Activated CD8-positive, alpha-beta memory T cell treated with anti-CD3 and anti-CD28 coated beads for 36 hours (primary cell): Measurements from ENCODE around the gene HOXB4. TPM values are rescaled to one million over a fixed set of nuclear protein-coding genes. Genes with fewer than 3 reads are reported as not detected.

Experiments
- CTCF ChIA-PET: fragments of 350-600 bp; sonication (Branson Sonifier 250); formaldehyde crosslinking; loops from one replicate; lab custom pipeline; 2021; ENCODE audit warnings: antibody characterized with exemption; lab: Charles Lee
- POLR2A ChIA-PET: fragments of 350-600 bp; sonication (Branson Sonifier 250); formaldehyde crosslinking; loops from one replicate; lab custom pipeline; 2021; ENCODE audit warnings: antibody characterized with exemption; lab: Charles Lee
- total RNA-seq, 2 experiments: library from RNA; stranded (reverse); gene quantifications; one replicate each; pipeline ENCODE4 v1.2.3, GENCODE V29; 2021

The HOXB4 gene
- total RNA-seq, 2 experiments from 2014 or later = 3.3 to 3.8 TPM

GRCh38 chr17:48547808-48548522 is 30.2 kb downstream of the HOXB4 start:
- ChIA-PET POLR2A (no interaction called here), CTCF (no interaction called here)

GRCh38 chr17:48546924-48547807 is 31.0 kb downstream of the HOXB4 start:
- POLR2A ChIA-PET = interaction anchor here (0.6 kb wide), 1 partner anchor 10 kb away, joined by 3 read pairs; no protein-coding TSS in a partner anchor
- CTCF ChIA-PET = interaction anchor here (0.6 to 0.7 kb wide), 2 partner anchors 36 to 70 kb away, joined by 3 read pairs; no protein-coding TSS in a partner anchor

DNA sequence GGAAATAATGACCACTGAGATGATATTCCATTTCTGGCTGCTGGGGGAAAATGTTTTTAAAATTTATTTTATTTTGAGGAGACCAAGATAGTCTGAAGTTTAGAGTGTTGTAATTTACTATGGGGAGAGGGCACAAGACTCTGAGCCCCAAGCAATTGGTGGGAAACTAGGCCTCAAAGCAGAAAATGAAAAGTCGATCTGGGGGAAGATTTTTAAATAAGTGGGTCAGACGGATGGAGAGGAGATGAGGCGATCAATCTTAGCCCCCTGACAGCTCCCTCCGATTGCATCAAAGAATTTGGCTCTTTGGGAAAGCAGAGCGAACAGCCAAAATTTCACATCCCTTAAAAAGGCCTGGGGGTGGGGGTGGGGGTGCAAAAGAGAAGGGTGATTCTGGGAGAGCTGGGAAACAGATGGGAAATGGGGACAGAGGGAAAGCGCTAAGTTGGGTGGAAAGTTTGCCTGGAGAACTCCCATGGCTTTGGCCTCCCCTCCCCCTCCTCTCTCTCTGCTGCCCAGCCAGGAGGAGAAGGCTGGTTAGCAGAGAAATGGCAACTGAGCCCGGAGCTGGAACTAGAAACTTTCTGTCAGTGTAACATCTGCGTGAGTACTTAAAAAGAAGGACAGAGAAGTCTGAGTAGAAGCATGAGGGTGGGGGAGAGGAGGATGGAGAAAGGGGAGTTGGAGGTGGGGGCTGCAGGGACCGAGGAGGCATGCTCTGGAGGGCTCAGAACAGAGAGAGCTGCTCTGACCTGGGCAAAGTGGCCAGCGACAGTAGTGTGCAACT is 31.8 kb downstream of the HOXB4 start:
- POLR2A ChIA-PET = interaction anchor here (0.6 to 0.7 kb wide), 2 partner anchors 66 to 76 kb away, joined by 3 read pairs; no protein-coding TSS in a partner anchor
- CTCF ChIA-PET = interaction anchor here (0.6 to 0.7 kb wide), 2 partner anchors 37 to 71 kb away, joined by 3 read pairs; no protein-coding TSS in a partner anchor

DNA sequence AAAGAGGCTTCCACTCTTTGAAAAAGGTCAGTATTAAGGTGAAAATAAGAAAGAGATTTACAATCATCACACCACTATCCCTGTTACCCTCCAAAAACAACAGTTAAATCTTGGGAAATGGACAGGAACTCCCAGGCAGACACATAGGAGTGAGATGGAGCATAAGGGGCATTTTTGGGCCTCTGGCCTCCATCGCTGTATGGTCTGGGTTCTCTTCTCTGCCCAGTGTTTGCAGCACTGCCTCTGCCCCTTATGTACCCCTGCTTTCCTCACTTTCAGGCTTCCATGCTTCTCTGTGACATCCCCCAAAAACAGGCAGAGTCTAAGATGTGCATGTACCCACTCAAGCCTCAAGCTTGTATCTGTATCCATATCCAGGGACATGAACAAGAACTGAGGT is 32.6 kb downstream of the HOXB4 start:
- ChIA-PET POLR2A (no interaction called here), CTCF (no interaction called here)

DNA sequence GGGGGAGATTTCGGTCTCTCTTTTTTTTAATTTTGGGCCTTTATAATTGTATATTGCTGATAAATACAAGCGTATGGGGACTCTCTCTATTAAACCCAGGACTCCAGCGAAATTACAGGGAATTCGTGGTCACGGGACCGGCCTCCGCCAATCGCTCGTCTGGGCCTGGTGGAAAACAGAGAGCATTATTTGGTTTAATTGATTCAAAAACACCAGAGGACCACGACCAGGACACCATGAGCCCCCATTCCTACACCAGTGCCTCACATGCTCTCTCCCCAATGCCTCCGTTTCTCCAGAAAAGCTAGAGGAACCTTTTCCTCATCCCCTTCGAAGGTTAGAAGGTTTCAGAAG is 33.2 kb downstream of the HOXB4 start, which contains the start of gene HOXB2:
HOXB2 (minus strand) TSS at position 88 of the 354 bp plus-strand sequence. CDS start 198 bp downstream, outside the sequence.
- CTCF ChIA-PET = no interaction called here
- POLR2A ChIA-PET = no interaction called here

GRCh38 chr17:48544349-48545021 is 33.7 kb downstream of the HOXB4 start:
- CTCF ChIA-PET = interaction anchor here (0.7 kb wide), 1 partner anchor 33 kb away, joined by 3 read pairs; no protein-coding TSS in a partner anchor
- POLR2A ChIA-PET = interaction anchor here (0.6 kb wide), 1 partner anchor 56 kb away, joined by 5 read pairs; no protein-coding TSS in a partner anchor

DNA sequence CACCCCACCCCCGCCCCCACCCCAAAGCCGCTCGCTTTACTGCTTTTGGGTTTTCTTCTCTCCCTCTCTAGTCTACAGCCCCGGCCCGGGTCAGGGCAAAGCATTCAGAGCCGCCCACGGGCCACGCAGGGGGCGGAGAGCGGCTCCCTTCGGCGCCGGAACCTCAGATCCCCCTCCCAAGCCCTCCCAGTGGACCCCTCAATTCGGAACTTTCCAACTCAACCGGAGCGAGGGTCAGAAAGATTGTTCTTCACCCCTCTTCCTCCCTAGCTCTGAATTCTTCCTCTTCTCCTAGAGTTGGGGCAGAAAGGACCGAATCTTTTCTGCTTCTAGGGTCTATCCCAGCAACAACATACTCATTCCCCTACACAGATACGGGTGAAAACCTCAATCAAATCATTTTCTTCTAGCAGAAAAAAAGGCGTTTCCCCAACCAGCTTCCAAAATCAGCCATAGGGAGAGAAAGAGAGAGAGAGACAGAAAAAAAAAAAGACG is 34.2 kb downstream of the HOXB4 start:
- ChIA-PET CTCF (interaction anchor here (0.6 to 0.7 kb wide), 2 partner anchors 33 to 173 kb away, joined by 3 to 4 read pairs; no protein-coding TSS in a partner anchor), POLR2A (no interaction called here)

DNA sequence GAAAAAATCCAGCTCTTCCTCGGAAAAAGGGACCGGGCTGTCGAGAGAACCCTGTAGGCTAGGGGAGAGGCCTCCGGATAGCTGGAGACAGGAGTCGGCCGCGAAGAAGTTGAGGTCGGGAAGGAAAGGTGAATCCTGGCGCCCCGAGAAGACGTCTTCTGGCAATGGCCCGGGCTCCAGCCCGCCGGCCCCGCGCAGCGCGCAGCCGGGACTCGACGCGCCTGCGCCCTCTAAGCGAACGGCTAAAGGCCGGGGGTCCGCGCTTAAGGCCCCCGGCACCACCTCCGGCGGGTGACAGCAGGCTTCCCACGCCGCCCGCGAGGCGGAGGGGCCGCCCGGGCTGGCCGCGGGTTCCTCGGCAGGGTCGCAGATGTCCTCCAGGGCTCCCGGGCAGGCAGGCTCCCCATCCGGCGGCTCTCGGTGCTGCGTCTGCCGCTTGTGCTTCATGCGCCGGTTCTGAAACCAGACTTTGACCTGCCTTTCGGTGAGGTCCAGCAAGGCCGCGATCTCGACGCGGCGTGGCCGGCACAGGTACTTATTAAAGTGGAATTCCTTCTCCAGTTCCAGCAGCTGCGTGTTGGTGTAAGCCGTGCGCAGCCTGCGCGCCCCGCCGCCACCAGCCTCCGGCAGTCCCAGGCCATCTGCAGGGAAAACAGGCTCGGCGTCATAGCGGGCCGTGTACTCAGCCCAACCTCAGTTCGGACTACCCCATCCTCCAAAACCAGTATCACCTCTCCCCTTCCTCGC is 34.9 kb downstream of the HOXB4 start:
- ChIA-PET POLR2A (no interaction called here), CTCF (interaction anchor here (0.6 to 0.7 kb wide), 2 partner anchors 32 to 172 kb away, joined by 3 to 4 read pairs; no protein-coding TSS in a partner anchor)

DNA sequence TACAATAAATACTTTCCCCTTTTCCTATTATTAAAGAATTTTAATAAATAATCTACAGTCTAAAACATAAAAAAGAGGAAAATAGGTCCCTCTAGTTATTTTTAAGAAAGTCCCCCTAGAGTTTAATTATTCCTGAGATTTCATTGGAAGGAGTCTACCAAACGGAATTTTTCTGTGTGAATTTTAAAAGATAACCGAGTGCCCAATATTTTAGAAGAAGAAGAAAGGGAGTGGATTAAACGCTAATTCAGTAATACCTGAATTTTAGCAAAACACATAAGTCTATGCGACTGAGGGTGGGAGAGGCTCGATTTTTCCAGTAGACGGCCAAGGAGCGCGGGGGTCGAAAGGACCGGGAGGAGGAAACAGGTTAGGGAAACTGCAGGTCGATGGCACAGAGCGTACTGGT is 35.4 kb downstream of the HOXB4 start:
- ChIA-PET POLR2A (no interaction called here), CTCF (no interaction called here)

DNA sequence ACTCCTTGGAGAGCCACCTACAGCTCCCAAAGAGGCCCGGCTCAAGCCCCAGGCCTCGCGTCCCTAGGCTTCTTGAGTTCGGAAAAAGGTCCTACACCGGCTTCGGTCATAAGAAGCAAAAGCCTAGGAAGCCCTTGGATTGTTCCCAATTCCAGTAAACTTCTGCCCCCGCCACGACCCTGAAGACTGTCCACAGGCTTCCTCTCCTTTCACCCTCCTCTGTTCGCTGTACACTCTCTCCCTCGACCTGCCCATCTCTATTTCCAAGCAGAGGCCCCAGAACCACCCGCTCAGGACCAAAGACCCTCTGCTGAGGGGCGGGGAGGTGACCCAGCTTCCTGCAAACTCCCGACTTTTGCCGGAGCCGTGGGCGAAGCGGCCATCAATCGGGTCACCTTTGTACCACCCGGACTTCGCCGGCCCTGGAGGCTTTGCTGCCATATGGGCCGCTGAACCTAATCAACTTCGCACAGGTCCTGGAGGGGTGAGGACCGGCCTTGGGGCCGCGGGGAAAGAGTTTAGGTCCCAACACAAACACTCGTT is 36.0 kb downstream of the HOXB4 start:
- CTCF ChIA-PET = interaction anchor here (1.0 kb wide), 1 partner anchor 10 kb away, joined by 3 read pairs; no protein-coding TSS in a partner anchor
- POLR2A ChIA-PET = no interaction called here

GRCh38 chr17:48541577-48542113 is 36.5 kb downstream of the HOXB4 start:
- POLR2A ChIA-PET = interaction anchor here (0.6 to 0.9 kb wide), 2 partner anchors 30 to 36 kb away, joined by 3 read pairs; no protein-coding TSS in a partner anchor
- CTCF ChIA-PET = interaction anchor here (0.6 to 1.0 kb wide), 2 partner anchors 10 to 46 kb away, joined by 3 read pairs; no protein-coding TSS in a partner anchor

DNA sequence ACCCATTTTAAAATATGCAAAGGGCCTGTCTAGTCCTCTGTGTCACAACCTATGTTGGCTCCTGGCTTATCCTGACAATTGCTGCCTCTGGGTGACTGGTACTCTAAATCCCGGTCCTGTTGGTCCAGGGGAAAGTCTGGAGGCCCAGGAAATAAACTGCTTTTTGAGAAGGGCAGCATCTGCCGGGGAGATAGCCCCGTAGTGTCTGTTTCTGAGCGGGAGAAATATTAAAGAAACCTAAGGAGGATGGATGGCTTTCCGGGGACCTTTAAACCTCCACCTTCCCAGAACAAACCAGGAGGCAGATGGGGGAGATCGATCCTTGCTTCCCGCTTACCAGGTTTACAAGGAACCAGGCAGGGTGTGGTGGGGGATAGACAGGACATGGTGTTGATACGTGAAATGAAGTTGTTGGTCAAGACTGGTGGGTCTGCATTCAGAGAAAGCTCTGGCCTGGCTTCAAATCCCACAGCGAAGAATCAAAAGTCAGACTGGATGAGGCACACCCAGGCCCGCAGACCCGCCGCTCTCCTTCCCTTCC is 37.0 kb downstream of the HOXB4 start:
- POLR2A ChIA-PET = interaction anchor here (0.6 to 0.9 kb wide), 2 partner anchors 30 to 36 kb away, joined by 3 read pairs; no protein-coding TSS in a partner anchor
- CTCF ChIA-PET = interaction anchor here (0.6 to 1.0 kb wide), 2 partner anchors 11 to 45 kb away, joined by 3 read pairs; no protein-coding TSS in a partner anchor

GRCh38 chr17:48540213-48540612 is 37.9 kb downstream of the HOXB4 start:
- CTCF ChIA-PET = interaction anchor here (1.8 kb wide), 1 partner anchor 47 kb away, joined by 6 read pairs; no protein-coding TSS in a partner anchor

GRCh38 chr17:48539177-48539576 is 39.0 kb downstream of the HOXB4 start:
- ChIA-PET CTCF (interaction anchor here (0.7 to 1.8 kb wide), 2 partner anchors 46 to 398 kb away, joined by 3 to 6 read pairs; no protein-coding TSS in a partner anchor), POLR2A (no interaction called here)

More at GRCh38 chr17:48540213-48540612, 37.9 kb downstream of the HOXB4 start:
- POLR2A ChIA-PET = no interaction called here

DNA sequence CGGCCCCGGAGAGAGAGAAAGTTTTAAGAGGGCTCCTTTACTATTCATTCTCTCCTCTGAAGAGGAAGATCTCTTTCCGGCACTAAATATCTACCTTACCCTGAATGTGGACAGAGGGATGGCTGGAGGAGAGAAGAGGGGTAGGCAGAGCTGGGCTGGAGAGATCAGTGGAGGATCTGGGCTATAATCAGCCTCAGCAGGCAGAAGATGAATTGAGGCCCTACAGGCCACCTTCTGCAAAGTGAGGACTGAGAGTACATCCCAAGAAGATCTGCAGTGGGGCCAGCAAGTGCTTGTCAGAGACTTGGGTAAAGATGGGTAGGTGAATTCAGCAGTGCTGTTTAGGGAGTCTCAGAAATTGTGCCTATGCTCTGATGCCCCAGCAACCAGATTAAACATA is 40.8 kb downstream of the HOXB4 start:
- ChIA-PET CTCF (no interaction called here), POLR2A (no interaction called here)
